Thyroid gland (tissue), 4 donors: ENCODE data around the gene PCDHGC4. TPM values are rescaled to one million over a fixed set of nuclear protein-coding genes. Genes with fewer than 3 reads are reported as not detected.

ENCODE experiments used
- DNase-seq, 2 donors: peaks; one replicate each; pipeline ENCODE4 v3.0.0-alpha.2; 2019
- H3K27ac ChIP-seq, 3 donors: fragments of 200-600 bp; sonication (generic); 1 replicate in 2 of 3; 2 replicates in 1 of 3; pipeline ENCODE4 v1.5.1; 2016 to 2019; ENCODE audit warnings: mild to moderate bottlenecking in 1 of 3, moderate library complexity in 1 of 3
- H3K27me3 ChIP-seq: fragments of 200-600 bp; sonication (generic); one replicate; pipeline ENCODE4 v1.5.1; 2019
- H3K36me3 ChIP-seq, 2 donors: fragments of 200-600 bp; sonication (generic); one replicate each; pipeline ENCODE4 v1.5.1; 2016 to 2019
- H3K4me1 ChIP-seq, 2 donors: fragments of 200-600 bp; sonication (generic); one replicate each; pipeline ENCODE4 v1.5.1; 2017 to 2019
- H3K4me3 ChIP-seq, 3 donors: fragments of 200-600 bp; sonication (generic); replicated peaks in 1 of 3; 1 replicate in 2 of 3; 2 replicates in 1 of 3; pipeline ENCODE4 v1.5.1; 2016; ENCODE audit warnings: mild to moderate bottlenecking in 1 of 3
- H3K9me3 ChIP-seq: fragments of 200-600 bp; sonication (generic); one replicate; pipeline ENCODE4 v1.5.1; 2017
- POLR2A ChIP-seq, 2 donors: fragments of 450-650 bp; IDR thresholded peaks; one replicate each; pipeline ENCODE4 v1.6.1; 2017; ENCODE audit warnings: antibody characterized with exemption in 2 of 2, mild to moderate bottlenecking in 2 of 2, moderate library complexity in 1 of 2
- WGBS, 2 donors: methylation state at CpG; one replicate each; pipeline ENCODE4 v1.1.5; 2017; 5-methylcytosine and 5-hydroxymethylcytosine counted together
- intact Hi-C: fragments of 100-400 bp; cut with DNase I; formaldehyde crosslinking; loops from one replicate; pipeline ENCODE4 v1.15.1; 2023
- total RNA-seq, 4 donors: library from RNA; depleted of rRNA; stranded (reverse); fragments of >200 nt; gene quantifications; one replicate each; pipeline ENCODE4 v1.2.3, GENCODE V29; 2016
- TF ChIP-seq, protein P1 (sequence below), 6 experiments: fragments of 200-600 bp in 3 of 6; fragments of 450-650 bp in 3 of 6; sonication (generic) in 3 of 6; IDR thresholded peaks; one replicate each; pipeline ENCODE4 v1.5.1; 2016 to 2019; ENCODE audit warnings: antibody characterized with exemption in 6 of 6, mild to moderate bottlenecking in 2 of 6, inconsistent platforms in 1 of 6, moderate library complexity in 1 of 6

The PCDHGC4 gene
- total RNA-seq, 4 donors from 2014 or later, result 2.5 to 10.7 (median 4.8) TPM

DNA sequence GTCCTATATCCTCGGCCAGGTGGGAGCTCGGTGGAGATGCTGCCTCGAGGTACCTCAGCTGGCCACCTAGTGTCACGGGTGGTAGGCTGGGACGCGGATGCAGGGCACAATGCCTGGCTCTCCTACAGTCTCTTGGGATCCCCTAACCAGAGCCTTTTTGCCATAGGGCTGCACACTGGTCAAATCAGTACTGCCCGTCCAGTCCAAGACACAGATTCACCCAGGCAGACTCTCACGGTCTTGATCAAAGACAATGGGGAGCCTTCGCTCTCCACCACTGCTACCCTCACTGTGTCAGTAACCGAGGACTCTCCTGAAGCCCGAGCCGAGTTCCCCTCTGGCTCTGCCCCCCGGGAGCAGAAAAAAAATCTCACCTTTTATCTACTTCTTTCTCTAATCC, 7.0 kb upstream of the PCDHGC4 start:
- Histone ChIP-seq H3K36me3 (no peaks in the 10 kb centered on the region), H3K27ac (no peak overlapping the region), H3K4me3 (no peak overlapping the region), H3K9me3 (no peaks in the 10 kb centered on the region), H3K27me3 (no peaks in the 10 kb centered on the region), H3K4me1 (peaks cover 14 to 35% of the 10 kb centered on the region in 2 donors)
- intact Hi-C loops, result loop anchor here (5.0 to 10.0 kb wide), 2 partner anchors 39 to 77 kb away; no protein-coding TSS in a partner anchor
- 44% methylated on average over 7 to 13 of the region's 13 CpGs for WGBS, 2 donors
- no peak for DNase-seq
- TF ChIP-seq, protein P1, sequence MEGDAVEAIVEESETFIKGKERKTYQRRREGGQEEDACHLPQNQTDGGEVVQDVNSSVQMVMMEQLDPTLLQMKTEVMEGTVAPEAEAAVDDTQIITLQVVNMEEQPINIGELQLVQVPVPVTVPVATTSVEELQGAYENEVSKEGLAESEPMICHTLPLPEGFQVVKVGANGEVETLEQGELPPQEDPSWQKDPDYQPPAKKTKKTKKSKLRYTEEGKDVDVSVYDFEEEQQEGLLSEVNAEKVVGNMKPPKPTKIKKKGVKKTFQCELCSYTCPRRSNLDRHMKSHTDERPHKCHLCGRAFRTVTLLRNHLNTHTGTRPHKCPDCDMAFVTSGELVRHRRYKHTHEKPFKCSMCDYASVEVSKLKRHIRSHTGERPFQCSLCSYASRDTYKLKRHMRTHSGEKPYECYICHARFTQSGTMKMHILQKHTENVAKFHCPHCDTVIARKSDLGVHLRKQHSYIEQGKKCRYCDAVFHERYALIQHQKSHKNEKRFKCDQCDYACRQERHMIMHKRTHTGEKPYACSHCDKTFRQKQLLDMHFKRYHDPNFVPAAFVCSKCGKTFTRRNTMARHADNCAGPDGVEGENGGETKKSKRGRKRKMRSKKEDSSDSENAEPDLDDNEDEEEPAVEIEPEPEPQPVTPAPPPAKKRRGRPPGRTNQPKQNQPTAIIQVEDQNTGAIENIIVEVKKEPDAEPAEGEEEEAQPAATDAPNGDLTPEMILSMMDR (IDR thresholded peaks at IDR 0.05), result no peak
- TF ChIP-seq POLR2A (IDR thresholded peaks at IDR 0.05), result no peak

DNA sequence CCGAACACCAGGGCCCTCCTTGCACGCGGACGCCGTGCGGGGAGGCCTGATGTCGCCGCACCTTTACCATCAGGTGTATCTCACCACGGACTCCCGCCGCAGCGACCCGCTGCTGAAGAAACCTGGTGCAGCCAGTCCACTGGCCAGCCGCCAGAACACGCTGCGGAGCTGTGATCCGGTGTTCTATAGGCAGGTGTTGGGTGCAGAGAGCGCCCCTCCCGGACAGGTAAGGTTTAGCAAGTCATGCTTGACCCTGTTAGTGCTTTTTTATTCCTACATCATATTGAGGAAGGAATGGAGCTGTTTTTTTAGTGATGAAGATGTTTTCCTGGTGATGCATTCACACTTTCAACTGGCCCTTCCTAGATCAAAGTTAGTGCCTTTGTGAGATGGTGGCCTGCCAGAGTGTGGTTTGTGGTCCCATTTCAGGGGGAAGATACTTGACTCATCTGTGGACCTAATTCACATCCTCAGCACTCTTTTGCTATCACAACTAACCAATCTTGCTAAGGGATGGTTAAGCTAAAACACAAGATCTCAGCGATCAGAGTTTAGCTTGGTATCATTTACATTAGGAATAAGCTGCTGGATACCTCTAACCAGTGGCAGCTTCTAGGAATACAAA, 6.4 kb upstream of the PCDHGC4 start:
- H3K4me3 ChIP-seq, result no peak overlapping the region
- H3K9me3 ChIP-seq, result no peaks in the 10 kb centered on the region
- TF ChIP-seq, protein P1 (IDR thresholded peaks at IDR 0.05), result peak in 4 of 6 experiments; percentile 25 to 57 (median 49)
- TF ChIP-seq POLR2A (IDR thresholded peaks at IDR 0.05), result no peak
- 25 to 34% methylated on average over 13 to 20 of the region's 20 CpGs for WGBS, 2 donors
- peaks cover 14 to 35% of the 10 kb centered on the region in 2 donors for H3K4me1 ChIP-seq
- intact Hi-C loops, result loop anchor here (5.0 to 10.0 kb wide), 2 partner anchors 39 to 76 kb away; no protein-coding TSS in a partner anchor
- peak; percentile 87 to 89 for DNase-seq
- H3K27ac ChIP-seq, result no peak overlapping the region
- H3K27me3 ChIP-seq, result no peaks in the 10 kb centered on the region
- no peaks in the 10 kb centered on the region for H3K36me3 ChIP-seq

DNA sequence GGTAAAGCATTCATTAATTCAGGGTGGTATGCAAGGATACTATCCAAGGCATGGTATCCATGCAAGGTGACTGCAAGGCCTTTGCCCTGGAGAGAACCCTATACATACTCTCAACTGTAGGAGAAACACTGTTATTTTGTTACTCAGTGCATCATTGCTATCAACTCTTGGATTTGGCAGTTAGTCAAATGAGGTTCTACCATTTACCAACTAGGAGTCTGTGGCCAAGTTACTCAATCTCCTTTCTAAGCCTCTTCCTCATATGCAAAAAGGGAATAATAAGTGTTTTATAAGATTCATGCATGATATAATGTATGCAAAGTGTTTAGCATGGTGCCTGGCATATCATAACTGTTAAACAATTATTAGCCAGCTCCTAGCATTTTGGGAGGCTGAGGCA, 5.1 kb upstream of the PCDHGC4 start:
- H3K9me3 ChIP-seq, result no peaks in the 10 kb centered on the region
- no peak for DNase-seq
- TF ChIP-seq POLR2A (IDR thresholded peaks at IDR 0.05), result no peak
- TF ChIP-seq, protein P1 (IDR thresholded peaks at IDR 0.05), result no peak
- no peaks in the 10 kb centered on the region for H3K36me3 ChIP-seq
- H3K4me1 ChIP-seq, result peaks cover 20 to 44% of the 10 kb centered on the region in 2 donors
- H3K27ac ChIP-seq, result no peak overlapping the region
- no peak overlapping the region for H3K4me3 ChIP-seq
- intact Hi-C loops, result loop anchor here (5.0 to 10.0 kb wide), 2 partner anchors 38 to 75 kb away; no protein-coding TSS in a partner anchor
- H3K27me3 ChIP-seq, result no peaks in the 10 kb centered on the region

DNA sequence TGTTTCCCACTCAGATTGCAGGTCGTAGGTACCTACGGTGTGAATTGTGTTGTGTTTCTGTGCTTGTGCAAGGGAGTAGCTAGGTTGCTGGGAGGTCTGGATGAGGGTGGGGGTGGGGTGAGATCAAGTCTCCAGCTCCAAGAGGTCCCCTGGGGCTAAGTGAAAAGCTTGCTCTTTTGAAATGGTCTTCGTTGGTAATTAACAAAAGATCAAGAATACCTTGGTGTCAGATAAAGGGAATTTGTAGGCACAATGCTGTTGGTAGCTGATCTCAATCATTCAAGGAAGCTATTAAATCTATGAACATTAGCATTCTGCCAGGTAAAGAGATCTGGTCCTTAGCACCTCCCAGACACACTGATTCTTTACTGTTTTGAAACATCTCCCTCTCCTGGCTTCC, 928 bp upstream of the PCDHGC4 start:
- Histone ChIP-seq H3K36me3 (no peaks in the 10 kb centered on the region), H3K4me1 (peaks cover 7 to 30% of the 10 kb centered on the region in 2 donors), H3K4me3 (no peak overlapping the region), H3K9me3 (no peaks in the 10 kb centered on the region), H3K27me3 (no peaks in the 10 kb centered on the region), H3K27ac (no peak overlapping the region)
- DNase-seq, result no peak
- WGBS, 2 donors, result 73 to 79% methylated on average over 3 of the region's 3 CpGs
- TF ChIP-seq POLR2A (IDR thresholded peaks at IDR 0.05), result no peak
- TF ChIP-seq, protein P1 (IDR thresholded peaks at IDR 0.05), result no peak
- intact Hi-C loops, result no loop called here

DNA sequence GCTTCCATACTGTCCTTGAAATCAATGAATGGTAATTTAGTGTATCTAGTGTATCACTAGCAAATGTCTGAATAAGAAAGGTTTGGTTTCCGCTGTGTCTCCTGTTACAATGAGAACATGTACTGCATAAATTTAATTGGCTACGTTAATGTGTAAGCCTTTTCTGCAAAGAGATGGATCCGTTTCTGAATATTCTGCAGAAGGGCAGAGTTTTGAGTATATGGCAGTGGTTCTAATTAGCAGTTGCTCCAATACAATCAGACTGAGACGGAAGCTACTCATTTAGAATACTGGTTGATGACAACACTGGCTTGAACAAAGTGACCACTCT, 555 bp upstream of the PCDHGC4 start:
- H3K4me3 ChIP-seq, result peak overlapping the region in 1 of 3 donors; percentile 18
- intact Hi-C loops, result no loop called here
- no peak overlapping the region for H3K27ac ChIP-seq
- no peaks in the 10 kb centered on the region for H3K27me3 ChIP-seq
- H3K4me1 ChIP-seq, result peaks cover 7 to 34% of the 10 kb centered on the region in 2 donors
- 41 to 60% methylated on average over 4 of the region's 4 CpGs for WGBS, 2 donors
- TF ChIP-seq, protein P1 (IDR thresholded peaks at IDR 0.05), result no peak
- TF ChIP-seq POLR2A (IDR thresholded peaks at IDR 0.05), result no peak
- DNase-seq, result no peak
- no peaks in the 10 kb centered on the region for H3K9me3 ChIP-seq
- H3K36me3 ChIP-seq, result no peaks in the 10 kb centered on the region
